ENCODE measurements around the gene SERPINH1.

The SERPINH1 gene

DNA sequence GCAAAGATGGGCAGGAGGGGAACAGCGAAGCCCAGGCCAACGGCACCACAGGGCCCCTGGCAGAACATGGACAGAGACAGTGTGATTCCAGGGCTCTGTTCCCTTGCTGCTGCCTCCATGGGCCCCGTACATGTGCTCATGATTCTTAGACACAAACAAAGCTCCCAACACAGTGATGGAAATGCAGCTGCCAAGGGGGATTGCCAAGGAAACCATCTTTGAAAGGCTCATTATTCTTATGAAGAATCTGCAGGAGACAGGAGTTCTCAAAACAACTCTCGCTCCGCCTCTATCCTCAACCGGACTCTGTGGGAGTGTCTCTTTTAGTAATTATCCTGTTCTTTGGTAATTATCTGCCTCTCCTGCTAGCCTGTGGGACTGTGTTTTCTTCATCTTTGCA, 32.2 kb downstream of the SERPINH1 start:
- no peak for DNase-seq (ENCODE audit: extremely low read depth in 1 of 2, low read depth in 1 of 2)

DNA sequence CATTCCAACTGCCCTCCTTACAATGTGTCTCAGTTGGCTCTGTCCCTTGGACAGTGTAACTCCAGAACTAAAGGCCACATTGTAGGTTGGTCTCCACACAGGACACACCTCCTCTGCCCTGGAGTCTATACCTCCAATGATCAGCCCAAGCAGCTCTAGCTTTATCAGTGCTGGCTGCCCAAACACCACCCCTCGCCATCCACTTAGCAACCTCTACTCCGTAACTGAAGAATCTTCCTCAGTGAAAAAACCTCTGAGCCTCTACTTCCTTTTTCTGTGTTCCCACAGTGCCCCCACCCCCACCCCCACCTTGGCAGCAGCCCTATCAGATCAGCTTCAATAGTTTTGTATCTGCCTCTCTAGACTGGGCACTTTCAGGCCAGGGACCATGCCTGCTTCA, 33.4 kb downstream of the SERPINH1 start:
- no peak for DNase-seq (ENCODE audit: extremely low read depth in 1 of 2, low read depth in 1 of 2)

- DNase-seq (ENCODE audit: extremely low read depth in 1 of 2, low read depth in 1 of 2) = no peak
Measured at GRCh38 chr11:75596914-75597313, 34.9 kb downstream of the SERPINH1 start.

DNA sequence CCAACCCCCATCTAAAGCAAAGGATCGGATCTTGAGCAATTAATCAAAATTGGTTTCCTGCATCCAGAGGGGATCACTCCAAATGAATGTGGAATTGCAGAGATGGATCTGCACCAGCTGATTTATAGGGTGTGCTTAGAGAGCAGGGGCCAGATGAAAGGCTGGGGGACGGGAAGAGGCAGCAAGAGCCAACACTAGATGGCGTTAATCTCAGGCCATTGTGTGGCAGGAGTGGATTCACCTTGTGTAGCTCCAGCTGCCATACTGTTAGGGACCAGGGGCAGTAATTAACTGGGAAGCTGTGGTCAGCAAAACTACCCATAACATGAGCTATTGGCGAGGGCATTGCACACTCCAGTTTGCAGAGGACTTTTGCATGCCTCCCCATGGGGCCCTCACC, 35.6 kb downstream of the SERPINH1 start:
- DNase-seq (ENCODE audit: extremely low read depth in 1 of 2, low read depth in 1 of 2) = no peak

- no peak for DNase-seq (ENCODE audit: extremely low read depth in 1 of 2, low read depth in 1 of 2)
Measured at GRCh38 chr11:75598264-75598663, 36.2 kb downstream of the SERPINH1 start.

- no peak for DNase-seq (ENCODE audit: extremely low read depth in 1 of 2, low read depth in 1 of 2)
Measured at GRCh38 chr11:75598900-75599299, 36.8 kb downstream of the SERPINH1 start.

DNA sequence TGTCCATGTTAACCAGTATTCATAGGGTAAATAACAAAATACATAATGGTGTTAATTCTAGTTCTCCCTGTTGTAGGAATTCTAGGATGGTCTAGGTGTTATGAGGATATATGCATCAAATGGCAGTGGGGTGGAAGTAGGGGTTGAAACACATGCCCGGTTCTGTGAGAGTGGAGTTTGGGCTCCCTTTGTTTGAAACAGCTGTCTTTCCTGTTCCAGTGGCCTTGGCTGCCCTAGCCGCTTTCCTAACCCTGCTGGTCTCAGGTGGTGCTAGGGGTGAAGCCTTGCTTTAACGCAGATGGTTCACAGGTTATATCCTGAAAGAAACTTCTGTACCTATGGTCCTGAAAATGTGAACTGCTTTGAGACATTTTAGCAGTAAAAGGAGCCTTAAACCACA, 38.3 kb downstream of the SERPINH1 start:
- DNase-seq (ENCODE audit: extremely low read depth in 1 of 2, low read depth in 1 of 2) = no peak

- no peak for DNase-seq (ENCODE audit: extremely low read depth in 1 of 2, low read depth in 1 of 2)
Measured at GRCh38 chr11:75601494-75601893, 39.4 kb downstream of the SERPINH1 start.

DNA sequence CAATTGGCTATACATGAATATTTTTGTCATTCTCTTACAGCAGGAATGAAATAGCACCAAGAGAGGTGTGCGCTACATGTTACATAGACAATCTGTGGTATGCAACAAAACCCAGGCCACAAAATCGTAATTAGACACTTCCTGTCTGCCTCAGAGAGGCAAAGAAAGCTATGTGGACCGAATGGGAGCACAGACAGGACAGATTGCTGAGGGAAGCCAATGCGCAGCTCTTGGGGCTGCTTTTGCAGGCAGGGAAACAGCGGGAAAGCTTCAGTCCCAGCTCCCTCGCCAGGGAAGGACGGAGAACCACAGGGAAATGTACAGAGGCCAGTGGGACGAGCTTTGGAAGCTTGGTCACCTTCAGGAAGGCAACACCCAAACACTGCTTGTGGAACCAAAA, 40.9 kb downstream of the SERPINH1 start:
- DNase-seq (ENCODE audit: extremely low read depth in 1 of 2, low read depth in 1 of 2) = no peak

DNA sequence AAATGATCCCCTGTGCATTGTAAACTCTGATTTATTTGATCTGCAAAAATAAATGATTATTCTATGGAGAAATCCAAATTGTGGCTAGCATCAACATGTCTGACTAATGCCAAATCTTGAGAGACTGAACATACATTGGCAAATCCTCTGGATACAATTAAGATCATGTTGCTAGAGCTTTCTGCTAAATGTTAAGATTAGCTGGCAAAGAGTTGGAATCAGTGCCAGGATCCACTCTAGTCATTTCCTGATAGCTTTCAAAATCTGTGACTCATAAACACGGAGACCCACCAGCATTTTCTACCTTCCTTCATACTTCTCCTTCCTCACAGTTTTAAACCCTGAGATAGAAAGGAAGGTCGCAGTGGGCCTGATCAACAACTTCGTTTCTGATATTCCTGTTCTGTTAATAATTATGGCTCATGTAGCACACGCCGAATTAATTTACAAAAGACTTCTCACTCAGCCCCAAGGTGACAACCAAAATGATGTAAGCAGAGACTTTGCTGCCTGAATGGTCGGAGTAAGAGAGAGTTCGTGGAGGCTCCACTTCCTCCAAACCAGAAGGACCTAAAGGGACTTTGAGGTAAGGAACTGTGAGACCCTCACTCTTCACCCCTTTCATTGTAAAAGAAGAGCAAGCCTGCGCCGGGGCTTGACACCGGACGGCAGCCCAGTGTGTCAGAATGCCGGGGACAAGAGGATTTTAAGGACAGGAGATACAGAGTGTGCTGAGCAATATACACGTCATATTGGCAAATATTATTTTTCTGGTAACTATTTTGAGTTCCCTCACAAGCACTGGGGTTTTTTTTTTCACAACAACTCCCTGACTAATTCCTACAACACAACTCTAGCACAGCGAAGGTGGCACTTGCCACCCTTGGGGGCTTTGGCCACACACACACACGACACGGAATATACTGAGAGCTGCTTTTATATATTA, 42.0 kb downstream of the SERPINH1 start:
- no peak for DNase-seq (ENCODE audit: extremely low read depth in 1 of 2, low read depth in 1 of 2)

DNA sequence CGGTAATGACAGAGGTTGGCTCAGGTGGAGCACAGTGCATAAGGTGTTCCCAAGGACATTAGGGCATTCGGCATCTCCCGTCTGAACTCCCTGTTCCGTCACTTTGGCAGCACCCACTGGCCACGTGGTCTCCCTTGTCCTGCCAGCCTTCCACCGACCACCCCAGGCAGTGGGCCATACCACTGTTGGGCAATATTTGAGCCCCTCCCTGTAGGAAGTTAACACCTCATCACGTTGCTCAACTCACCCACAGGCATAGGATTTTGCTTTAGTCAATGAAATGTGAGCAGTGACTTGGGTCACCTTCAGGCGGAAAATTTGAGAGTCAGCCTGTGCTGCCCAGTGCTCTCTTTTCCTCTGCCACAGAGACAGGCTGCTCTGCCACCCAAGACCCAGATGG, 44.0 kb downstream of the SERPINH1 start:
- DNase-seq (ENCODE audit: extremely low read depth in 1 of 2, low read depth in 1 of 2) = no peak

GRCh38 chr11:75611823-75612222, 49.8 kb downstream of the SERPINH1 start:
- no peak for DNase-seq (ENCODE audit: extremely low read depth in 1 of 2, low read depth in 1 of 2)

DNA sequence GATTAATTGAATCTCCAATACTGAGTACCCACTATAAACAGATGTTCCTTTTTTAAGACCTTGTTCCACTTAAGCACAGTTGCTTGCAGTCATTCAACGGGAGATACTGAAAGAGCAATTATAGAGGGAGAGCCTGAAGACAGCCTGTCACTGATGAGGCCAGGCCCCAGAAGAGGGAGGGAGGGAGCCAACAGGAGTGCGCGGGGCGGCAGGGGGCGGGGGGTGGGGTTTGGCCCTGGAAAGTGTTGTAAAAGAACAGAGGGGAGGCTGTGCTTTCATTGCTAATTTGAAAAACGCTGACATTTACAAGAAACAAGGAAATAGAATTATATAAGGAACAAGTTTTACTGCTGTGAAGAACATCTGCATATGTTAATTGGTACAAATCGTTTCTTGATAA, 53.7 kb downstream of the SERPINH1 start:
- DNase-seq (ENCODE audit: extremely low read depth in 1 of 2, low read depth in 1 of 2) = no peak

- DNase-seq (ENCODE audit: extremely low read depth in 1 of 2, low read depth in 1 of 2) = no peak
Measured at GRCh38 chr11:75616281-75616680, 54.2 kb downstream of the SERPINH1 start.
